ENCODE data around the gene EXTL2.

Gene EXTL2

GRCh38 chr1:100881687-100882086 is 13.0 kb downstream of the EXTL2 start:
- Histone ChIP-seq H3K23ac (ENCODE audit: low read depth, low read length, poor library complexity) (no peak overlapping the region), H3K79me1 (ENCODE audit: low read depth, low read length) (no peaks in the 10 kb centered on the region), H3K9me3 (replicated peaks in 1 of 2; ENCODE audit: control insufficient read depth in 2 of 2, insufficient read depth in 1 of 2, low read depth in 1 of 2, low read length in 2 of 2) (no peaks in the 10 kb centered on the region), H3K4me1 (ENCODE audit: control insufficient read depth in 2 of 2, insufficient read depth in 1 of 2, low read depth in 1 of 2, low read length in 2 of 2) (no peaks in the 10 kb centered on the region), H2BK120ac (ENCODE audit: low read depth, low read length) (no peak overlapping the region), H3K27me3 (ENCODE audit: control insufficient read depth in 3 of 3, insufficient read depth in 3 of 3, low read depth in 1 of 3, low read length in 3 of 3) (no peaks in the 10 kb centered on the region), H2AK5ac (ENCODE audit: low read depth, low read length) (no peak overlapping the region), H2BK15ac (ENCODE audit: low read length) (no peak overlapping the region), H3K4me3 (ENCODE audit: low read length in 2 of 2) (no peak overlapping the region), H3K4me2 (ENCODE audit: insufficient read depth, low read length, poor library complexity, severe bottlenecking) (no peak overlapping the region), H4K8ac (ENCODE audit: low read depth, low read length) (no peak overlapping the region), H3K36me3 (replicated peaks in 1 of 2; ENCODE audit: control insufficient read depth in 2 of 2, insufficient read depth in 2 of 2, low read length in 2 of 2) (peaks cover 1 to 63% of the 10 kb centered on the region in 2 donors), H2BK12ac (ENCODE audit: low read length) (no peak overlapping the region), H4K91ac (ENCODE audit: low read depth, low read length, poor library complexity) (no peak overlapping the region), H3K27ac (replicated peaks; ENCODE audit: low read length) (no peak overlapping the region), H3K9ac (ENCODE audit: low read depth, low read length, poor library complexity) (no peak overlapping the region), H2BK5ac (ENCODE audit: low read length) (no peak overlapping the region), H3K4ac (ENCODE audit: low read length) (no peak overlapping the region), H2AFZ (ENCODE audit: low read length) (no peak overlapping the region), H3K18ac (ENCODE audit: low read length) (no peak overlapping the region), H3K14ac (ENCODE audit: low read length) (no peak overlapping the region)
- WGBS, 2 donors (ENCODE audit: extremely low coverage in 2 of 2, insufficient read length in 2 of 2, insufficient replicate concordance in 1 of 2) = no CpG with 5 or more reads among the region's 3 CpGs
- DNase-seq (ENCODE audit: low spot score) = no peak

GRCh38 chr1:100879422-100879821 is 15.2 kb downstream of the EXTL2 start:
- H3K9ac ChIP-seq (ENCODE audit: low read depth, low read length, poor library complexity) = no peak overlapping the region
- H3K18ac ChIP-seq (ENCODE audit: low read length) = no peak overlapping the region
- no peak overlapping the region for H3K4me2 ChIP-seq (ENCODE audit: insufficient read depth, low read length, poor library complexity, severe bottlenecking)
- no peak overlapping the region for H2BK15ac ChIP-seq (ENCODE audit: low read length)
- no peaks in the 10 kb centered on the region for H3K79me1 ChIP-seq (ENCODE audit: low read depth, low read length)
- H3K4ac ChIP-seq (ENCODE audit: low read length) = no peak overlapping the region
- no peak overlapping the region for H3K23ac ChIP-seq (ENCODE audit: low read depth, low read length, poor library complexity)
- H4K91ac ChIP-seq (ENCODE audit: low read depth, low read length, poor library complexity) = no peak overlapping the region
- H4K8ac ChIP-seq (ENCODE audit: low read depth, low read length) = no peak overlapping the region
- no peaks in the 10 kb centered on the region for H3K27me3 ChIP-seq (ENCODE audit: control insufficient read depth in 3 of 3, insufficient read depth in 3 of 3, low read depth in 1 of 3, low read length in 3 of 3)
- H3K4me3 ChIP-seq (ENCODE audit: low read length in 2 of 2) = no peak overlapping the region
- no peak overlapping the region for H2BK5ac ChIP-seq (ENCODE audit: low read length)
- H3K14ac ChIP-seq (ENCODE audit: low read length) = no peak overlapping the region
- peaks cover 1 to 74% of the 10 kb centered on the region in 2 donors for H3K36me3 ChIP-seq (replicated peaks in 1 of 2; ENCODE audit: control insufficient read depth in 2 of 2, insufficient read depth in 2 of 2, low read length in 2 of 2)
- H2BK12ac ChIP-seq (ENCODE audit: low read length) = no peak overlapping the region
- no peaks in the 10 kb centered on the region for H3K9me3 ChIP-seq (replicated peaks in 1 of 2; ENCODE audit: control insufficient read depth in 2 of 2, insufficient read depth in 1 of 2, low read depth in 1 of 2, low read length in 2 of 2)
- no peak overlapping the region for H3K27ac ChIP-seq (replicated peaks; ENCODE audit: low read length)
- no peak overlapping the region for H2AFZ ChIP-seq (ENCODE audit: low read length)
- no peak overlapping the region for H2BK120ac ChIP-seq (ENCODE audit: low read depth, low read length)
- no peak for DNase-seq (ENCODE audit: low spot score)
- peaks cover 0 to 2% of the 10 kb centered on the region in 2 donors for H3K4me1 ChIP-seq (ENCODE audit: control insufficient read depth in 2 of 2, insufficient read depth in 1 of 2, low read depth in 1 of 2, low read length in 2 of 2)
- no peak overlapping the region for H2AK5ac ChIP-seq (ENCODE audit: low read depth, low read length)

GRCh38 chr1:100876291-100876690 is 18.4 kb downstream of the EXTL2 start:
- no peak overlapping the region for H3K4me2 ChIP-seq (ENCODE audit: insufficient read depth, low read length, poor library complexity, severe bottlenecking)
- no peaks in the 10 kb centered on the region for H3K79me1 ChIP-seq (ENCODE audit: low read depth, low read length)
- no peak overlapping the region for H2AFZ ChIP-seq (ENCODE audit: low read length)
- no peak overlapping the region for H4K8ac ChIP-seq (ENCODE audit: low read depth, low read length)
- no peak for DNase-seq (ENCODE audit: low spot score)
- H2BK5ac ChIP-seq (ENCODE audit: low read length) = no peak overlapping the region
- H3K4me3 ChIP-seq (ENCODE audit: low read length in 2 of 2) = no peak overlapping the region
- H3K27me3 ChIP-seq (ENCODE audit: control insufficient read depth in 3 of 3, insufficient read depth in 3 of 3, low read depth in 1 of 3, low read length in 3 of 3) = no peaks in the 10 kb centered on the region
- H3K23ac ChIP-seq (ENCODE audit: low read depth, low read length, poor library complexity) = no peak overlapping the region
- peaks cover 0 to 76% of the 10 kb centered on the region in 2 donors for H3K36me3 ChIP-seq (replicated peaks in 1 of 2; ENCODE audit: control insufficient read depth in 2 of 2, insufficient read depth in 2 of 2, low read length in 2 of 2)
- no peak overlapping the region for H2BK15ac ChIP-seq (ENCODE audit: low read length)
- no peak overlapping the region for H3K18ac ChIP-seq (ENCODE audit: low read length)
- H3K9ac ChIP-seq (ENCODE audit: low read depth, low read length, poor library complexity) = no peak overlapping the region
- H3K4me1 ChIP-seq (ENCODE audit: control insufficient read depth in 2 of 2, insufficient read depth in 1 of 2, low read depth in 1 of 2, low read length in 2 of 2) = peaks cover 0 to 2% of the 10 kb centered on the region in 2 donors
- H3K4ac ChIP-seq (ENCODE audit: low read length) = no peak overlapping the region
- H3K14ac ChIP-seq (ENCODE audit: low read length) = no peak overlapping the region
- no peak overlapping the region for H4K91ac ChIP-seq (ENCODE audit: low read depth, low read length, poor library complexity)
- H2BK120ac ChIP-seq (ENCODE audit: low read depth, low read length) = no peak overlapping the region
- H3K9me3 ChIP-seq (replicated peaks in 1 of 2; ENCODE audit: control insufficient read depth in 2 of 2, insufficient read depth in 1 of 2, low read depth in 1 of 2, low read length in 2 of 2) = no peaks in the 10 kb centered on the region
- no peak overlapping the region for H2AK5ac ChIP-seq (ENCODE audit: low read depth, low read length)
- H2BK12ac ChIP-seq (ENCODE audit: low read length) = no peak overlapping the region
- no peak overlapping the region for H3K27ac ChIP-seq (replicated peaks; ENCODE audit: low read length)

- Histone ChIP-seq H3K4me2 (ENCODE audit: insufficient read depth, low read length, poor library complexity, severe bottlenecking) (no peak overlapping the region), H3K4me1 (ENCODE audit: control insufficient read depth in 2 of 2, insufficient read depth in 1 of 2, low read depth in 1 of 2, low read length in 2 of 2) (peaks cover 0 to 2% of the 10 kb centered on the region in 2 donors), H3K79me1 (ENCODE audit: low read depth, low read length) (no peaks in the 10 kb centered on the region), H2BK120ac (ENCODE audit: low read depth, low read length) (no peak overlapping the region), H2BK5ac (ENCODE audit: low read length) (no peak overlapping the region), H4K91ac (ENCODE audit: low read depth, low read length, poor library complexity) (no peak overlapping the region), H2AK5ac (ENCODE audit: low read depth, low read length) (no peak overlapping the region), H4K8ac (ENCODE audit: low read depth, low read length) (no peak overlapping the region), H3K18ac (ENCODE audit: low read length) (no peak overlapping the region), H3K9ac (ENCODE audit: low read depth, low read length, poor library complexity) (no peak overlapping the region), H3K9me3 (replicated peaks in 1 of 2; ENCODE audit: control insufficient read depth in 2 of 2, insufficient read depth in 1 of 2, low read depth in 1 of 2, low read length in 2 of 2) (no peaks in the 10 kb centered on the region), H3K4ac (ENCODE audit: low read length) (no peak overlapping the region), H2BK12ac (ENCODE audit: low read length) (no peak overlapping the region), H3K27me3 (ENCODE audit: control insufficient read depth in 3 of 3, insufficient read depth in 3 of 3, low read depth in 1 of 3, low read length in 3 of 3) (no peaks in the 10 kb centered on the region), H3K4me3 (ENCODE audit: low read length in 2 of 2) (no peak overlapping the region), H3K23ac (ENCODE audit: low read depth, low read length, poor library complexity) (no peak overlapping the region), H3K36me3 (replicated peaks in 1 of 2; ENCODE audit: control insufficient read depth in 2 of 2, insufficient read depth in 2 of 2, low read length in 2 of 2) (peaks cover 0 to 72% of the 10 kb centered on the region in 2 donors), H2BK15ac (ENCODE audit: low read length) (no peak overlapping the region), H2AFZ (ENCODE audit: low read length) (no peak overlapping the region), H3K27ac (replicated peaks; ENCODE audit: low read length) (no peak overlapping the region), H3K14ac (ENCODE audit: low read length) (no peak overlapping the region)
- DNase-seq (ENCODE audit: low spot score) = no peak
- no CpG with 5 or more reads among the region's 3 CpGs for WGBS, 2 donors (ENCODE audit: extremely low coverage in 2 of 2, insufficient read length in 2 of 2, insufficient replicate concordance in 1 of 2)
These were observed 19.4 kb downstream of the EXTL2 start for GRCh38 chr1:100875228-100875627.

Data from neuronal stem cell (in vitro differentiated cells).